ENCODE data around the gene CDC42EP5.

The CDC42EP5 gene

DNA sequence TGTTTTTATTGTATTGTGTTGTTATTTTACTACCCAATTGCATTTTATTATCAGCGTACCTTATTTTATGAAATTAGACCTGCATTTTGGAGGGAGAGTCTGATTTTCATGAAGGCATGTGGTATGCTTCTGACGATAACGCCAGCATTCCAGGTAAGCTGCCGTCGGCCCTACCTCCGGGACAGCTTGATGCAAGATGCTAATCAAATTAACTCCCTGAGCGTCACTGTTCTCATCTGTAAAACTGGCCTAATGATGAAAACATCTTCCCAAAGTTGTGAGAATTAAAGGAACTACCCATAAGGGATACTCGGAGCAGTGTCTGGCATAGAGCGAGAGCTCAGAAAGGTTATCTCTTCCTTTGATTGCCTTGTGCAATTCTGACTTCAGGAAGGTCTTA lies 16.7 kb upstream of the CDC42EP5 start:
- Histone ChIP-seq H3K4me3 (ENCODE audit: low read length in 2 of 2) (no peak overlapping the region), H3K27me3 (ENCODE audit: control insufficient read depth in 2 of 2, insufficient read depth in 2 of 2, low read length in 2 of 2) (no peaks in the 10 kb centered on the region), H3K27ac (ENCODE audit: low read depth in 2 of 2, low read length in 2 of 2) (no peak overlapping the region), H3K9ac (ENCODE audit: low read depth in 1 of 2, low read length in 2 of 2) (no peak overlapping the region), H3K4me1 (ENCODE audit: control insufficient read depth in 2 of 2, insufficient read depth in 2 of 2, low read length in 2 of 2) (no peaks in the 10 kb centered on the region), H3K36me3 (ENCODE audit: control insufficient read depth in 2 of 2, insufficient read depth in 2 of 2, low read length in 2 of 2) (no peaks in the 10 kb centered on the region), H3K9me3 (ENCODE audit: control insufficient read depth in 2 of 2, low read length in 2 of 2) (no peaks in the 10 kb centered on the region)

DNA sequence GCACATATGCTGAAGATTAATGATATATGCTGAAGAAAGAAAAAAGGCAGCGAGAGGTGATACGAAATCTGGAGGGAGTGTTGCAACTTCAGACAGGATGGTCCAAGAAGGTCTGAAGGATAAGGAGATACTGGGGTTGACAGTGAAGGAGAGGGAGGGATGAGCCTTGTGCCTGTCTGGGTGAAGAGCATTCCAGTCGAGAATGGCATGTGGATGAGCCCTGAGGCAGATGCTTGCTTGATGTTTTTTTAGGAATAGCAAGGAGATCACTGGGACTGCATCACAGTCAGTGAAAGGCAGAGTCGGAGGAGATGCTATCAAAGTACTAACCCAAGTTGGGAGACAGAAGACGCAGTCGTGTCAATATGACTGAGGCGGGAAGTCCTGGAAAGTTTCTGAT lies 16.2 kb upstream of the CDC42EP5 start:
- no peaks in the 10 kb centered on the region for H3K36me3 ChIP-seq (ENCODE audit: control insufficient read depth in 2 of 2, insufficient read depth in 2 of 2, low read length in 2 of 2)
- no peaks in the 10 kb centered on the region for H3K4me1 ChIP-seq (ENCODE audit: control insufficient read depth in 2 of 2, insufficient read depth in 2 of 2, low read length in 2 of 2)
- H3K27me3 ChIP-seq (ENCODE audit: control insufficient read depth in 2 of 2, insufficient read depth in 2 of 2, low read length in 2 of 2), result peaks cover 0 to 1% of the 10 kb centered on the region in 2 donors
- no peak overlapping the region for H3K27ac ChIP-seq (ENCODE audit: low read depth in 2 of 2, low read length in 2 of 2)
- no peak overlapping the region for H3K4me3 ChIP-seq (ENCODE audit: low read length in 2 of 2)
- H3K9ac ChIP-seq (ENCODE audit: low read depth in 1 of 2, low read length in 2 of 2), result no peak overlapping the region
- no peaks in the 10 kb centered on the region for H3K9me3 ChIP-seq (ENCODE audit: control insufficient read depth in 2 of 2, low read length in 2 of 2)

DNA sequence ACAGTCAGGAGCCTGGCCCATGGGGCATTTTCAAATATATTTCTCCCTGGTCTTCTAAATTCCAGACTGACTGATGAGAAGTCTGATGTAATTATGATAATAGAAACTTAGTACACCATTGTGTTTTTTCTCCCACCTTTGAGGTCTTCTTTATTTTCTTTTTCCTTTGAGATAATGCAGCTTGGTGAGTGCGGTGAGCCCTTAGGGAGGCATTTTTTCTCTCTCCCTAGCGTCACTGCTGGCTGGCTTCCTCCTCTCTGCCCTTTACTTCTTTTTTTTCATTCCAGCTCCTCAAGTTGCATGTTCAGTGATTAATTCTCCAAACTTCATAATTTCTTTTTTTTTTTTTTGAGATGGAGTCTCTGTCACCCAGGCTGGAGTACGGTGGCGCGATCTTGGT lies 12.8 kb upstream of the CDC42EP5 start:
- no peak overlapping the region for H3K27ac ChIP-seq (ENCODE audit: low read depth in 2 of 2, low read length in 2 of 2)
- H3K9ac ChIP-seq (ENCODE audit: low read depth in 1 of 2, low read length in 2 of 2), result no peak overlapping the region
- H3K27me3 ChIP-seq (ENCODE audit: control insufficient read depth in 2 of 2, insufficient read depth in 2 of 2, low read length in 2 of 2), result peaks cover 0 to 4% of the 10 kb centered on the region in 2 donors
- H3K9me3 ChIP-seq (ENCODE audit: control insufficient read depth in 2 of 2, low read length in 2 of 2), result no peaks in the 10 kb centered on the region
- H3K4me3 ChIP-seq (ENCODE audit: low read length in 2 of 2), result no peak overlapping the region
- H3K36me3 ChIP-seq (ENCODE audit: control insufficient read depth in 2 of 2, insufficient read depth in 2 of 2, low read length in 2 of 2), result no peaks in the 10 kb centered on the region
- peaks cover 2% of the 10 kb centered on the region in 2 donors for H3K4me1 ChIP-seq (ENCODE audit: control insufficient read depth in 2 of 2, insufficient read depth in 2 of 2, low read length in 2 of 2)

DNA sequence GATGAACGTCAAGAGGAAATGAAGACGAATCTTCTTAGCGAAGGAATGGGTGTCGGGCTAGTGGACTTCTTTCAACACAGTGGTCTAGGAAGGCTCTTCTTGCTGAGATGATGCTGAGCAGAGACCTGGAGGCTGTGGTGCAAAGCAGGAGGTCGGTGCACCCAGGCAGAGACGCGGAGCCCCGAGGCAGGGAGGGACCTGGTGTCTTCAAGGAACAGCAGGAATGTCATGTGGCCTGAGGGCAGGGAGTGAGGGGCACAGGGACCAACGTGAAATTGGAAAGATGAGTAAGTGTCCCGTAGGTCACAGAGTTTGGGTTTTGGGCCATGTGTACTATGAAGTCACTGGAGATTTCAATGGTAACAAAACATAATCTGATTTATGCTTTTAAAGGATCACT lies 11.4 kb upstream of the CDC42EP5 start:
- peaks cover 2% of the 10 kb centered on the region in 2 donors for H3K4me1 ChIP-seq (ENCODE audit: control insufficient read depth in 2 of 2, insufficient read depth in 2 of 2, low read length in 2 of 2)
- H3K27ac ChIP-seq (ENCODE audit: low read depth in 2 of 2, low read length in 2 of 2), result no peak overlapping the region
- H3K9me3 ChIP-seq (ENCODE audit: control insufficient read depth in 2 of 2, low read length in 2 of 2), result no peaks in the 10 kb centered on the region
- H3K36me3 ChIP-seq (ENCODE audit: control insufficient read depth in 2 of 2, insufficient read depth in 2 of 2, low read length in 2 of 2), result no peaks in the 10 kb centered on the region
- no peak overlapping the region for H3K9ac ChIP-seq (ENCODE audit: low read depth in 1 of 2, low read length in 2 of 2)
- H3K27me3 ChIP-seq (ENCODE audit: control insufficient read depth in 2 of 2, insufficient read depth in 2 of 2, low read length in 2 of 2), result peaks cover 0 to 4% of the 10 kb centered on the region in 2 donors
- no peak overlapping the region for H3K4me3 ChIP-seq (ENCODE audit: low read length in 2 of 2)

GRCh38 chr19:54482889-54483288 lies 9.8 kb upstream of the CDC42EP5 start:
- Histone ChIP-seq H3K4me3 (ENCODE audit: low read length in 2 of 2) (no peak overlapping the region), H3K4me1 (ENCODE audit: control insufficient read depth in 2 of 2, insufficient read depth in 2 of 2, low read length in 2 of 2) (peaks cover 2 to 4% of the 10 kb centered on the region in 2 donors), H3K27ac (ENCODE audit: low read depth in 2 of 2, low read length in 2 of 2) (no peak overlapping the region), H3K27me3 (ENCODE audit: control insufficient read depth in 2 of 2, insufficient read depth in 2 of 2, low read length in 2 of 2) (peaks cover 0 to 4% of the 10 kb centered on the region in 2 donors), H3K9me3 (ENCODE audit: control insufficient read depth in 2 of 2, low read length in 2 of 2) (no peaks in the 10 kb centered on the region), H3K36me3 (ENCODE audit: control insufficient read depth in 2 of 2, insufficient read depth in 2 of 2, low read length in 2 of 2) (no peaks in the 10 kb centered on the region), H3K9ac (ENCODE audit: low read depth in 1 of 2, low read length in 2 of 2) (no peak overlapping the region)

- no peak overlapping the region for H3K4me3 ChIP-seq (ENCODE audit: low read length in 2 of 2)
- H3K36me3 ChIP-seq (ENCODE audit: control insufficient read depth in 2 of 2, insufficient read depth in 2 of 2, low read length in 2 of 2), result no peaks in the 10 kb centered on the region
- peaks cover 0 to 4% of the 10 kb centered on the region in 2 donors for H3K27me3 ChIP-seq (ENCODE audit: control insufficient read depth in 2 of 2, insufficient read depth in 2 of 2, low read length in 2 of 2)
- H3K9ac ChIP-seq (ENCODE audit: low read depth in 1 of 2, low read length in 2 of 2), result no peak overlapping the region
- H3K9me3 ChIP-seq (ENCODE audit: control insufficient read depth in 2 of 2, low read length in 2 of 2), result no peaks in the 10 kb centered on the region
- no peak overlapping the region for H3K27ac ChIP-seq (ENCODE audit: low read depth in 2 of 2, low read length in 2 of 2)
- H3K4me1 ChIP-seq (ENCODE audit: control insufficient read depth in 2 of 2, insufficient read depth in 2 of 2, low read length in 2 of 2), result peaks cover 2 to 8% of the 10 kb centered on the region in 2 donors
These were observed 8.3 kb upstream of the CDC42EP5 start for GRCh38 chr19:54481326-54481930.

DNA sequence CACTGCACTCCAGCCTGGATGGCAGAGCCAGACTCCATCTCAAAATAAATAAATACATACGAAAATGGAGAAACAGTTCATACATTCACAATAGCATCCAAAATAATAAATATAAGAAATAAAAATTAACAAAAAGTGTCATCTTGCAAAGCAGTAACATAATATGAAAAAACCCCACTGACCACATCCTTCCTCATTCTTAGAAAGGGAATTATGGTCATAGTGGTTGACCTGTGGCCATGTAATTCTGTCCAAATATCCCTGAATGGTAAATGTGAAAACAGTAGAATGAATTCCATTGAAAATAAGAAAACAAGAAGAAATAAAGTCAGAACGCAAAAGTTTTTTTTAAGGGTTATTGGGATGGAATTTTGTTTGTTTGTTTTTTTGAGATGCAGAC lies 7.0 kb upstream of the CDC42EP5 start:
- no peaks in the 10 kb centered on the region for H3K9me3 ChIP-seq (ENCODE audit: control insufficient read depth in 2 of 2, low read length in 2 of 2)
- H3K36me3 ChIP-seq (ENCODE audit: control insufficient read depth in 2 of 2, insufficient read depth in 2 of 2, low read length in 2 of 2), result no peaks in the 10 kb centered on the region
- no peak overlapping the region for H3K9ac ChIP-seq (ENCODE audit: low read depth in 1 of 2, low read length in 2 of 2)
- H3K4me1 ChIP-seq (ENCODE audit: control insufficient read depth in 2 of 2, insufficient read depth in 2 of 2, low read length in 2 of 2), result peaks cover 2 to 8% of the 10 kb centered on the region in 2 donors
- peaks cover 0 to 4% of the 10 kb centered on the region in 2 donors for H3K27me3 ChIP-seq (ENCODE audit: control insufficient read depth in 2 of 2, insufficient read depth in 2 of 2, low read length in 2 of 2)
- H3K4me3 ChIP-seq (ENCODE audit: low read length in 2 of 2), result no peak overlapping the region
- no peak overlapping the region for H3K27ac ChIP-seq (ENCODE audit: low read depth in 2 of 2, low read length in 2 of 2)

- Histone ChIP-seq H3K9ac (ENCODE audit: low read depth in 1 of 2, low read length in 2 of 2) (no peak overlapping the region), H3K36me3 (ENCODE audit: control insufficient read depth in 2 of 2, insufficient read depth in 2 of 2, low read length in 2 of 2) (no peaks in the 10 kb centered on the region), H3K27me3 (ENCODE audit: control insufficient read depth in 2 of 2, insufficient read depth in 2 of 2, low read length in 2 of 2) (no peaks in the 10 kb centered on the region), H3K4me3 (ENCODE audit: low read length in 2 of 2) (no peak overlapping the region), H3K4me1 (ENCODE audit: control insufficient read depth in 2 of 2, insufficient read depth in 2 of 2, low read length in 2 of 2) (peaks cover 6 to 10% of the 10 kb centered on the region in 2 donors), H3K9me3 (ENCODE audit: control insufficient read depth in 2 of 2, low read length in 2 of 2) (no peaks in the 10 kb centered on the region), H3K27ac (ENCODE audit: low read depth in 2 of 2, low read length in 2 of 2) (no peak overlapping the region)
These were observed 5.7 kb upstream of the CDC42EP5 start for GRCh38 chr19:54478677-54479266.

- Histone ChIP-seq H3K9ac (ENCODE audit: low read depth in 1 of 2, low read length in 2 of 2) (no peak overlapping the region), H3K4me3 (ENCODE audit: low read length in 2 of 2) (no peak overlapping the region), H3K4me1 (ENCODE audit: control insufficient read depth in 2 of 2, insufficient read depth in 2 of 2, low read length in 2 of 2) (peaks cover 11 to 16% of the 10 kb centered on the region in 2 donors), H3K27me3 (ENCODE audit: control insufficient read depth in 2 of 2, insufficient read depth in 2 of 2, low read length in 2 of 2) (no peaks in the 10 kb centered on the region), H3K36me3 (ENCODE audit: control insufficient read depth in 2 of 2, insufficient read depth in 2 of 2, low read length in 2 of 2) (no peaks in the 10 kb centered on the region), H3K27ac (ENCODE audit: low read depth in 2 of 2, low read length in 2 of 2) (peak overlapping the region in 1 of 2 donors; percentile 51), H3K9me3 (ENCODE audit: control insufficient read depth in 2 of 2, low read length in 2 of 2) (no peaks in the 10 kb centered on the region)
These were observed 4.6 kb upstream of the CDC42EP5 start for GRCh38 chr19:54477650-54478049.

DNA sequence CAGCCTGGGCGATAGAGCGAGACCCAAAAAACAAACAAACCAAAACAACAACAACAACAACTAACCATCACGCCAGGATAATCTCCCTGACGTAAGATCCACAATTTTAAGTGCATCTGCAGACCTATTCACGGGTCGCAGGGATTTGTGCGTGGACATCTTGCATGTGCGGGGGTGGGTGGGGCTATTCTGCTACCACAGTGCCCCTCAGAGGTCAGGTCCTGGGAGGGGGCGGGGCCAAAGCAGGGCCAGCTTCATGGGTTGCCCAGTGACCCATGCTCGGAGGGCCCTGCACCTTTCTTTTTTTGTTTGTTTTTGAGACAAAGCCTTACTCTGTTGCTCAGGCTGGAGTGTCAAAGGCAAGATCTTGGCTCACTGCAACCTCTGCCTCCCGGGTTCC lies 2.6 kb upstream of the CDC42EP5 start:
- Histone ChIP-seq H3K4me1 (ENCODE audit: control insufficient read depth in 2 of 2, insufficient read depth in 2 of 2, low read length in 2 of 2) (peaks cover 11 to 15% of the 10 kb centered on the region in 2 donors), H3K4me3 (ENCODE audit: low read length in 2 of 2) (no peak overlapping the region), H3K9me3 (ENCODE audit: control insufficient read depth in 2 of 2, low read length in 2 of 2) (no peaks in the 10 kb centered on the region), H3K27me3 (ENCODE audit: control insufficient read depth in 2 of 2, insufficient read depth in 2 of 2, low read length in 2 of 2) (no peaks in the 10 kb centered on the region), H3K27ac (ENCODE audit: low read depth in 2 of 2, low read length in 2 of 2) (no peak overlapping the region), H3K9ac (ENCODE audit: low read depth in 1 of 2, low read length in 2 of 2) (no peak overlapping the region), H3K36me3 (ENCODE audit: control insufficient read depth in 2 of 2, insufficient read depth in 2 of 2, low read length in 2 of 2) (no peaks in the 10 kb centered on the region)

Data from mucosa of rectum (tissue), 2 donors.